ENCODE measurements around the gene CREBRF.

CREBRF gene

DNA sequence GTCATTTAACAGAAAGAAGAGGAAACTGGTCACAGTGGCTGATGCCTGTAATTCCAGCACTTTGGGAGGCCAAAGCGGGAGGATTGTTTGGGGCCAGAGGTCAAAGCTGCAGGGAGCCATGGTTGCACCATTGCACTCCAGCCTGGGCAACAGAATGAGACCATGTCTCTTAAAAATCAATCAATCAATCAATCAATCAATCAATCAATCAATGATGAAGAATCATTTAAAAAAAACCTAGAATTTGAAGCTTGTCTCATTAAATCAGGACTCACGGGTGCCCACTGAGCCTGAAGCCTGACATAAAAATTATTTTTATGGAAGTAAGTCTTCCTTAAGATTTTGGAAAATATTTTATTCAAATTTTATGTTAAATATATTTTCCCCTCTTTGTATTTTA is 132.1 kb downstream of the CREBRF start:
- TF ChIP-seq, protein P1, sequence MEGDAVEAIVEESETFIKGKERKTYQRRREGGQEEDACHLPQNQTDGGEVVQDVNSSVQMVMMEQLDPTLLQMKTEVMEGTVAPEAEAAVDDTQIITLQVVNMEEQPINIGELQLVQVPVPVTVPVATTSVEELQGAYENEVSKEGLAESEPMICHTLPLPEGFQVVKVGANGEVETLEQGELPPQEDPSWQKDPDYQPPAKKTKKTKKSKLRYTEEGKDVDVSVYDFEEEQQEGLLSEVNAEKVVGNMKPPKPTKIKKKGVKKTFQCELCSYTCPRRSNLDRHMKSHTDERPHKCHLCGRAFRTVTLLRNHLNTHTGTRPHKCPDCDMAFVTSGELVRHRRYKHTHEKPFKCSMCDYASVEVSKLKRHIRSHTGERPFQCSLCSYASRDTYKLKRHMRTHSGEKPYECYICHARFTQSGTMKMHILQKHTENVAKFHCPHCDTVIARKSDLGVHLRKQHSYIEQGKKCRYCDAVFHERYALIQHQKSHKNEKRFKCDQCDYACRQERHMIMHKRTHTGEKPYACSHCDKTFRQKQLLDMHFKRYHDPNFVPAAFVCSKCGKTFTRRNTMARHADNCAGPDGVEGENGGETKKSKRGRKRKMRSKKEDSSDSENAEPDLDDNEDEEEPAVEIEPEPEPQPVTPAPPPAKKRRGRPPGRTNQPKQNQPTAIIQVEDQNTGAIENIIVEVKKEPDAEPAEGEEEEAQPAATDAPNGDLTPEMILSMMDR (IDR thresholded peaks at IDR 0.05; ENCODE audit: borderline replicate concordance, insufficient read depth, low read depth, low read length) = no peak
- no peak overlapping the region for H3K4me3 ChIP-seq (ENCODE audit: low read depth, low read length)
